HG03103 (cell line): ENCODE data around the gene OR4Q2.
"Not testable (repeated sequence)": the region's sequence is repeated elsewhere in the genome, so short reads cannot be mapped to it uniquely, and the experiment has no call there.

ENCODE experiments used
- ATAC-seq: cut with Tn5 transposase; IDR thresholded peaks from one replicate; pipeline ENCODE4 v1.9.1; 2021; ENCODE audit warnings: low read depth; ENCODE audit not compliant: unreplicated experiment

Gene OR4Q2

GRCh38 chr14:20001863-20002262, at the start of gene OR4Q2:
Gene OR4Q2, plus strand, starts transcription at chr14:20002163.
- ATAC-seq = no peak

- ATAC-seq = not testable (repeated sequence)
Observed at GRCh38 chr14:19969735-19970134, 32.2 kb upstream of the OR4Q2 start.

GRCh38 chr14:19974844-19975243, 27.1 kb upstream of the OR4Q2 start:
- no peak for ATAC-seq

- ATAC-seq = no peak
Observed at GRCh38 chr14:19975291-19975690, 26.7 kb upstream of the OR4Q2 start, which contains the start of gene OR4K15. Gene OR4K15, plus strand, starts transcription at chr14:19975591. Its CDS starts 0 bp downstream, at chr14:19975591.

- no peak for ATAC-seq
Observed at GRCh38 chr14:19993438-19993837, 8.5 kb upstream of the OR4Q2 start.

- no peak for ATAC-seq
Observed at GRCh38 chr14:20002319-20002718, 356 bp downstream of the OR4Q2 start.

- no peak for ATAC-seq
Observed at GRCh38 chr14:20008156-20008555, 6.2 kb downstream of the OR4Q2 start.

- ATAC-seq = no peak
Observed at GRCh38 chr14:20019257-20019865, 17.4 kb downstream of the OR4Q2 start, which contains the start of gene OR4K14. Gene OR4K14, minus strand, starts transcription at chr14:20019307. Its CDS starts 4,114 bp downstream, at chr14:20015193.

GRCh38 chr14:20031058-20031457, 29.1 kb downstream of the OR4Q2 start:
- no peak for ATAC-seq

GRCh38 chr14:20035449-20035848, 33.5 kb downstream of the OR4Q2 start:
- no peak for ATAC-seq

GRCh38 chr14:20035938-20036337, 34.0 kb downstream of the OR4Q2 start, which contains the start of gene OR4K13:
Gene OR4K13, minus strand, starts transcription at chr14:20036038. Its CDS starts 1,280 bp downstream, at chr14:20034758.
- ATAC-seq = no peak

GRCh38 chr14:20044243-20044642, 42.3 kb downstream of the OR4Q2 start:
- no peak for ATAC-seq

- no peak for ATAC-seq
Observed at GRCh38 chr14:20048202-20048601, 46.2 kb downstream of the OR4Q2 start.
